Measurements from ENCODE around the gene ABHD11.

Gene ABHD11

GRCh38 chr7:73701357-73701995, 37.1 kb downstream of the ABHD11 start:
- no peak for DNase-seq (ENCODE audit: low read depth)

- no peak for DNase-seq (ENCODE audit: low read depth)
Observed at GRCh38 chr7:73700581-73701134, 37.9 kb downstream of the ABHD11 start.

GRCh38 chr7:73700069-73700423, 38.6 kb downstream of the ABHD11 start:
- no peak for DNase-seq (ENCODE audit: low read depth)

GRCh38 chr7:73699370-73700068, 39.1 kb downstream of the ABHD11 start:
- DNase-seq (ENCODE audit: low read depth) = no peak

- DNase-seq (ENCODE audit: low read depth) = no peak
Observed at GRCh38 chr7:73698410-73698809, 40.2 kb downstream of the ABHD11 start.

GRCh38 chr7:73696372-73696771, 42.2 kb downstream of the ABHD11 start:
- DNase-seq (ENCODE audit: low read depth) = no peak

GRCh38 chr7:73690646-73691045, 48.0 kb downstream of the ABHD11 start:
- no peak for DNase-seq (ENCODE audit: low read depth)

- DNase-seq (ENCODE audit: low read depth) = no peak
Observed at GRCh38 chr7:73688288-73688687, 50.3 kb downstream of the ABHD11 start.
